Panc1 (cell line): ENCODE results near the gene KRIT1. TPM values are rescaled to one million over a fixed set of nuclear protein-coding genes. Genes with fewer than 3 reads are reported as not detected.

Experiments used
- ATAC-seq: fragments of 200-7000 bp; cut with Tn5 transposase; 2 replicates; pipeline ENCODE4 v1.9.1; 2020; ENCODE audit warnings: mild to moderate bottlenecking, moderate library complexity
- Bru-seq: library from RNA; stranded (reverse); fragments of 400-500 nt; gene quantifications from one replicate; lab custom pipeline; 2021; lab: Mats Ljungman, UMichigan
- BruChase-seq, 2 experiments: library from RNA; stranded (reverse); fragments of 400-500 nt; gene quantifications; one replicate each; lab custom pipeline; 2021; lab: Mats Ljungman, UMichigan
- BruUV-seq: library from RNA; stranded (reverse); fragments of 400-500 nt; replicated peaks from 2 replicates; lab custom pipeline; 2021; lab: Mats Ljungman, UMichigan
- CTCF ChIA-PET: fragments of 300-600 bp; sonication (Branson Sonifier 250); formaldehyde crosslinking; loops from one replicate; lab custom pipeline; 2022; ENCODE audit warnings: antibody characterized with exemption; lab: Charles Lee
- POLR2A ChIA-PET: fragments of 300-600 bp; sonication (Branson Sonifier 250); formaldehyde crosslinking; loops from one replicate; lab custom pipeline; 2022; ENCODE audit warnings: antibody characterized with exemption; lab: Charles Lee
- DNase-seq: peaks from one replicate; pipeline ENCODE4 v3.0.0-alpha.2; 2010; ENCODE audit warnings: low read depth, low spot score
- H3K27ac ChIP-seq: 2 replicates; pipeline ENCODE4 v1.5.1; 2011; ENCODE audit warnings: mild to moderate bottlenecking, low read length, inconsistent platforms
- H3K27me3 ChIP-seq: fragments of 200-500 bp; sonication (Bioruptor generic); 2 replicates; pipeline ENCODE4 v1.6.0; 2014; ENCODE audit warnings: low read length, inconsistent platforms; ENCODE audit not compliant: control insufficient read depth, insufficient read depth
- H3K36me3 ChIP-seq: fragments of 200-500 bp; sonication (Bioruptor generic); 2 replicates; pipeline ENCODE4 v1.5.1; 2014; ENCODE audit warnings: inconsistent platforms, mild to moderate bottlenecking, low read length, moderate library complexity; ENCODE audit not compliant: control insufficient read depth, insufficient read depth
- H3K4me1 ChIP-seq: 2 replicates; pipeline ENCODE4 v1.5.1; 2011; ENCODE audit warnings: inconsistent platforms, mild to moderate bottlenecking, low read length, moderate library complexity; ENCODE audit not compliant: control insufficient read depth, insufficient read depth
- H3K4me3 ChIP-seq, 2 experiments: 2 replicates each; pipeline ENCODE4 v1.5.1; 2011 to 2012; ENCODE audit warnings: low read depth in 2 of 2, low read length in 2 of 2, mild to moderate bottlenecking in 2 of 2, inconsistent platforms in 1 of 2, moderate library complexity in 1 of 2
- H3K9me3 ChIP-seq: fragments of 200-500 bp; sonication (Bioruptor generic); 2 replicates; pipeline ENCODE4 v1.5.1; 2014; ENCODE audit warnings: low read depth, mild to moderate bottlenecking, inconsistent platforms, low read length, moderate library complexity; ENCODE audit not compliant: control insufficient read depth, insufficient read depth
- POLR2AphosphoS5 ChIP-seq: IDR thresholded peaks from 2 replicates; pipeline ENCODE4 v1.6.1; 2012; ENCODE audit warnings: mild to moderate bottlenecking, low read depth, low read length, moderate library complexity
- SIN3A ChIP-seq: IDR thresholded peaks from 2 replicates; pipeline ENCODE4 v1.6.1; 2012; ENCODE audit warnings: low read depth, mild to moderate bottlenecking, low read length, moderate library complexity, borderline replicate concordance; ENCODE audit not compliant: insufficient read depth
- TCF7L2 ChIP-seq: IDR thresholded peaks from 2 replicates; pipeline ENCODE4 v1.6.1; 2011; ENCODE audit warnings: mild to moderate bottlenecking, low read depth, low read length, inconsistent platforms
- in situ Hi-C: cut with HindIII; loops from 2 replicates; pipeline ENCODE4 v1.10.0; 2016; ENCODE audit warnings: low sequenced_read_pairs, low pct_unique_long_range_greater_than_20kb
- intact Hi-C: fragments of 100-400 bp; cut with micrococcal nuclease; formaldehyde crosslinking; loops from one replicate; pipeline ENCODE4 v1.10.0; 2022; ENCODE audit not compliant: unreplicated experiment
- long read RNA-seq: library from polyadenylated mRNA; unstranded; transcript quantifications from one replicate; pipeline ENCODE4 v2.0.0, GENCODE V29; 2021; ENCODE audit not compliant: unreplicated experiment
- polyA plus RNA-seq: library from polyadenylated mRNA; unstranded; fragments of >200 nt; gene quantifications from one replicate; pipeline ENCODE4 v1.2.1, GENCODE V29; 2012; ENCODE audit warnings: missing spikeins; ENCODE audit not compliant: insufficient read length
- total RNA-seq: library from RNA; stranded (reverse); gene quantifications from one replicate; pipeline ENCODE4 v1.2.1, GENCODE V29; 2021; ENCODE audit not compliant: unreplicated experiment
- TF ChIP-seq, protein P1 (sequence below), 2 experiments: IDR thresholded peaks; 2 replicates each; pipeline ENCODE4 v1.6.1; 2011 to 2012; ENCODE audit warnings: low read depth in 2 of 2, control low read depth in 1 of 2, low read length in 1 of 2, mild to moderate bottlenecking in 1 of 2, moderate library complexity in 1 of 2; ENCODE audit not compliant: insufficient read depth in 1 of 2
- TF ChIP-seq, protein P2 (sequence below): fragments of 450-650 bp; IDR thresholded peaks from 2 replicates; pipeline ENCODE4 v1.5.1; 2017; ENCODE audit warnings: mild to moderate bottlenecking

Gene KRIT1
- total RNA-seq (50.1 TPM), Bru-seq, nascent RNA (percentile 94 among the genes with signal in this experiment), BruChase-seq, experiment 1, labeled RNA remaining after a 2-hour chase (percentile 98 among the genes with signal in this experiment), BruChase-seq, experiment 2, labeled RNA remaining after a 6-hour chase (percentile 97 among the genes with signal in this experiment)
- 39.4 TPM for polyA plus RNA-seq
- long read RNA-seq, partial matches to known transcripts, result 10 of 47 reads
- long read RNA-seq, other reads (novel, unspliced or antisense), result 34 of 47 reads

DNA sequence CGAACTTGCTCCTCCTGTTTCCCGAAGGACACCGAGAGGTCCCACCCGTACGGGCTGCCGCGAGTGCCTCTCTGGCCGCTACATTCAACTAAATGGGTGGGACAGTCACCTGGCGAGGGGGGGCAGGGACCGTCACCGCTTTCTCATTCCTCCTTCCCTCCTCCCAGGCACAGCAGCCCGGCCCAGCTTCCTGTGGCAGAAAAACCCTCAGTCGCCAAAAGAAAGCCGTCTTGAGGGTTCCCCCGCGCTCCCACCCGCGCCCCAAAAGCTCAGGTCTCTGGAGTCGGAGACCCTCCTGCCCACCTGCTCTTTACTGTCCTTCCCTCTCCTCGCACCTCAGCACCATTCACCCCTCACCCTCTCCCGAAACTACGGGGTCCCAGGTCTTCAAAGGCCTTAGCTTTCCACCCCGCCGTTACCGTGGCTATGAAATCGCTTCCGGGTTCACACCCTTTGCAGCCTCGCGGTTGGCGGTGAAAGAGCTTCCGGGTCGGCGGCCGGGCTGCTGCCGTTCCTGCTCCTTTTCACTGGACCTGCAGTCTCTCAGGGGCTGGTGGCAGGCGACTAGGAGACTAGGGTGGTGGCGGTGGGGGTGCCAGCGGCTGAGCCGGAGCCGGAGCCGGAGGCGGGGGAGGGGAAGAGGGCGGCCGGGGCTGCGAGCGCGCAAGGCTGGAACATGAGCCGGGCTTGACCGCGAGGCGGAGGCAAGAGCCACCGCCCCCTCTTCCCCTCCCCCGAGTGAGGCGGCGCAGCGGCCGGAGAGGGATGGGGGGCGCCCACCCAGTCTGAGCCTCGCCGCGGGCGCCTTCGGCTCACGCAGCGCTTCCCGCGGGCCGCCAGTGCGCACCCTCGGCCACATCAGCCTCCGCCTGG lies at the start of gene KRIT1, which contains the start of gene ANKIB1:
TSS of gene KRIT1 (minus strand) at position 428 of the 873 bp plus-strand sequence. CDS start 3,779 bp downstream, outside the sequence.
TSS of gene ANKIB1 (plus strand) at position 488 of the 873 bp plus-strand sequence. CDS start 49,005 bp downstream, outside the sequence.
- TF ChIP-seq, protein P1, sequence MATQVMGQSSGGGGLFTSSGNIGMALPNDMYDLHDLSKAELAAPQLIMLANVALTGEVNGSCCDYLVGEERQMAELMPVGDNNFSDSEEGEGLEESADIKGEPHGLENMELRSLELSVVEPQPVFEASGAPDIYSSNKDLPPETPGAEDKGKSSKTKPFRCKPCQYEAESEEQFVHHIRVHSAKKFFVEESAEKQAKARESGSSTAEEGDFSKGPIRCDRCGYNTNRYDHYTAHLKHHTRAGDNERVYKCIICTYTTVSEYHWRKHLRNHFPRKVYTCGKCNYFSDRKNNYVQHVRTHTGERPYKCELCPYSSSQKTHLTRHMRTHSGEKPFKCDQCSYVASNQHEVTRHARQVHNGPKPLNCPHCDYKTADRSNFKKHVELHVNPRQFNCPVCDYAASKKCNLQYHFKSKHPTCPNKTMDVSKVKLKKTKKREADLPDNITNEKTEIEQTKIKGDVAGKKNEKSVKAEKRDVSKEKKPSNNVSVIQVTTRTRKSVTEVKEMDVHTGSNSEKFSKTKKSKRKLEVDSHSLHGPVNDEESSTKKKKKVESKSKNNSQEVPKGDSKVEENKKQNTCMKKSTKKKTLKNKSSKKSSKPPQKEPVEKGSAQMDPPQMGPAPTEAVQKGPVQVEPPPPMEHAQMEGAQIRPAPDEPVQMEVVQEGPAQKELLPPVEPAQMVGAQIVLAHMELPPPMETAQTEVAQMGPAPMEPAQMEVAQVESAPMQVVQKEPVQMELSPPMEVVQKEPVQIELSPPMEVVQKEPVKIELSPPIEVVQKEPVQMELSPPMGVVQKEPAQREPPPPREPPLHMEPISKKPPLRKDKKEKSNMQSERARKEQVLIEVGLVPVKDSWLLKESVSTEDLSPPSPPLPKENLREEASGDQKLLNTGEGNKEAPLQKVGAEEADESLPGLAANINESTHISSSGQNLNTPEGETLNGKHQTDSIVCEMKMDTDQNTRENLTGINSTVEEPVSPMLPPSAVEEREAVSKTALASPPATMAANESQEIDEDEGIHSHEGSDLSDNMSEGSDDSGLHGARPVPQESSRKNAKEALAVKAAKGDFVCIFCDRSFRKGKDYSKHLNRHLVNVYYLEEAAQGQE (IDR thresholded peaks at IDR 0.05; ENCODE audit: insufficient read depth in 1 of 2, low read depth in 2 of 2, low read length in 1 of 2), result peak in 1 of 2 experiments; percentile 34; a peak in 1 of 4 replicates
- peak; percentile 94 for TF ChIP-seq TCF7L2
- TF ChIP-seq SIN3A, result peak; percentile 91
- TF ChIP-seq, protein P2, sequence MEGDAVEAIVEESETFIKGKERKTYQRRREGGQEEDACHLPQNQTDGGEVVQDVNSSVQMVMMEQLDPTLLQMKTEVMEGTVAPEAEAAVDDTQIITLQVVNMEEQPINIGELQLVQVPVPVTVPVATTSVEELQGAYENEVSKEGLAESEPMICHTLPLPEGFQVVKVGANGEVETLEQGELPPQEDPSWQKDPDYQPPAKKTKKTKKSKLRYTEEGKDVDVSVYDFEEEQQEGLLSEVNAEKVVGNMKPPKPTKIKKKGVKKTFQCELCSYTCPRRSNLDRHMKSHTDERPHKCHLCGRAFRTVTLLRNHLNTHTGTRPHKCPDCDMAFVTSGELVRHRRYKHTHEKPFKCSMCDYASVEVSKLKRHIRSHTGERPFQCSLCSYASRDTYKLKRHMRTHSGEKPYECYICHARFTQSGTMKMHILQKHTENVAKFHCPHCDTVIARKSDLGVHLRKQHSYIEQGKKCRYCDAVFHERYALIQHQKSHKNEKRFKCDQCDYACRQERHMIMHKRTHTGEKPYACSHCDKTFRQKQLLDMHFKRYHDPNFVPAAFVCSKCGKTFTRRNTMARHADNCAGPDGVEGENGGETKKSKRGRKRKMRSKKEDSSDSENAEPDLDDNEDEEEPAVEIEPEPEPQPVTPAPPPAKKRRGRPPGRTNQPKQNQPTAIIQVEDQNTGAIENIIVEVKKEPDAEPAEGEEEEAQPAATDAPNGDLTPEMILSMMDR, result no peak
- TF ChIP-seq POLR2AphosphoS5, result peak; percentile 82; the same call in 1 of the 2 replicates
- in situ Hi-C loops, result no loop called here
- H3K4me3 ChIP-seq, result peak within 1 kb of the TSS; percentile 94
- ATAC-seq, result peak; percentile 95
- no peaks in the 10 kb centered on the region for H3K9me3 ChIP-seq
- POLR2A ChIA-PET, result interaction anchor here (0.6 to 1.1 kb wide), 4 partner anchors 17 to 283 kb away, joined by 3 to 5 read pairs (median 4); partner anchors contain the start of gene RBM48
- peaks cover 13% of the 10 kb centered on the region for H3K36me3 ChIP-seq
- BruUV-seq, result no TSS peak
- H3K4me1 ChIP-seq, result peaks cover 17% of the 10 kb centered on the region
- CTCF ChIA-PET, result interaction anchor here (1.1 kb wide), 1 partner anchor 202 kb away, joined by 3 read pairs; the partner anchor contains the start of gene GATAD1
- H3K27me3 ChIP-seq, result no peaks in the 10 kb centered on the region
- intact Hi-C loops, result loop anchor here (2.0 kb wide), 1 partner anchor 47 kb away; no protein-coding TSS in a partner anchor
- DNase-seq, result peak; percentile 75
- H3K27ac ChIP-seq, result peak within 1 kb of the TSS; percentile 94

DNA sequence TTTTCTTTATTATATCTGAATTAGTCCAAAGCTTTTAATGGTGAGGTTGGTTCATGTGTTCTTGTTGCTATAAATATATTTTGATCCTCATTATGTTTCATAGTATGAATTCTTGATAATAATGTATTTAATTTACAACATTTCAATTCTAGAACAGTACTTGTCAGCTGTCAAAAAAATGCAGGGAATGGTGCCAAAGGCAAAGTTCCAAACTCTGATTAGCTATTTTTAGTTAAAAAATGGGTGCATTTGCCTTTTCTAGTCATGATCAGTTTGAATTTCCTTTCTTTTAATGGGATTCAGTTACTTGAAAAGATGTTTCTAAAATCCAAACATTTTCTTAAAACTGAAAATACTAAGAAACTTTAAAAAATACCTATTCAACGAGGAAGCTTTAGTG lies 49.7 kb upstream of the KRIT1 start:
- peaks cover 5% of the 10 kb centered on the region; the same call in 1 of the 2 replicates for H3K36me3 ChIP-seq
- CTCF ChIA-PET, result interaction anchor here (0.7 kb wide), 1 partner anchor 123 kb away, joined by 4 read pairs; no protein-coding TSS in a partner anchor
- peaks cover 5% of the 10 kb centered on the region; the same call in 1 of the 2 replicates for H3K4me1 ChIP-seq
- ATAC-seq, result no peak
- in situ Hi-C loops, result no loop called here
- H3K27me3 ChIP-seq, result no peaks in the 10 kb centered on the region
- BruUV-seq, result no TSS peak
- TF ChIP-seq TCF7L2 (no peak), SIN3A (no peak), POLR2AphosphoS5 (no peak)
- TF ChIP-seq, protein P1 (IDR thresholded peaks at IDR 0.05; ENCODE audit: insufficient read depth in 1 of 2, low read depth in 2 of 2, low read length in 1 of 2), result no peak
- TF ChIP-seq, protein P2, result no peak
- H3K27ac ChIP-seq, result no peak overlapping the region
- no peak overlapping the region for H3K4me3 ChIP-seq
- DNase-seq, result no peak
- intact Hi-C loops, result no loop called here
- H3K9me3 ChIP-seq, result no peaks in the 10 kb centered on the region
- POLR2A ChIA-PET, result interaction anchor here (0.6 kb wide), 1 partner anchor 21 kb away, joined by 3 read pairs; no protein-coding TSS in a partner anchor
